MM.1S (cell line): ENCODE measurements around the gene STEAP1B.

Source experiments
- DNase-seq: peaks from one replicate; pipeline ENCODE4 v3.0.0-alpha.2; 2015
- H2AFZ ChIP-seq: fragments of 300-600 bp; sonication (generic); 2 replicates; pipeline ENCODE4 v1.6.0; 2016; ENCODE audit warnings: antibody characterized with exemption, low read length
- H3F3A ChIP-seq: fragments of 300-600 bp; sonication (generic); 2 replicates; pipeline ENCODE4 v1.6.1; 2016; ENCODE audit warnings: mild to moderate bottlenecking, antibody characterized with exemption, low read length, moderate library complexity, mixed read lengths; ENCODE audit not compliant: insufficient read depth
- H3K27ac ChIP-seq: fragments of 300-600 bp; sonication (generic); 2 replicates; pipeline ENCODE4 v1.5.1; 2016; ENCODE audit warnings: mild to moderate bottlenecking, low read length
- H3K27me3 ChIP-seq: fragments of 300-600 bp; sonication (generic); replicated peaks from 2 replicates; pipeline ENCODE4 v1.6.0; 2016; ENCODE audit warnings: low read length; ENCODE audit not compliant: insufficient read depth
- H3K36me3 ChIP-seq: fragments of 300-600 bp; sonication (generic); replicated peaks from 2 replicates; pipeline ENCODE4 v1.6.1; 2016; ENCODE audit warnings: mild to moderate bottlenecking, low read length, mixed read lengths; ENCODE audit not compliant: insufficient read depth
- H3K4me1 ChIP-seq: fragments of 300-600 bp; sonication (generic); 2 replicates; pipeline ENCODE4 v1.6.1; 2016; ENCODE audit warnings: low read length, mixed read lengths
- H3K4me2 ChIP-seq: fragments of 300-600 bp; sonication (generic); 2 replicates; pipeline ENCODE4 v1.6.0; 2016; ENCODE audit warnings: low read depth, low read length
- H3K4me3 ChIP-seq: fragments of 300-600 bp; sonication (generic); 2 replicates; pipeline ENCODE4 v1.5.1; 2016; ENCODE audit warnings: low read length, mixed read lengths
- H3K79me2 ChIP-seq: fragments of 300-600 bp; sonication (generic); 2 replicates; pipeline ENCODE4 v1.6.1; 2016; ENCODE audit warnings: mixed run types, low read length, mixed read lengths
- H3K9ac ChIP-seq: fragments of 300-600 bp; sonication (generic); 2 replicates; pipeline ENCODE4 v1.6.1; 2016; ENCODE audit warnings: low read length, mixed read lengths
- H3K9me2 ChIP-seq: fragments of 300-600 bp; sonication (generic); replicated peaks from 2 replicates; pipeline ENCODE4 v1.6.1; 2016; ENCODE audit warnings: mild to moderate bottlenecking, low read length, mixed read lengths; ENCODE audit not compliant: insufficient read depth
- H3K9me3 ChIP-seq: fragments of 300-600 bp; sonication (generic); replicated peaks from 2 replicates; pipeline ENCODE4 v1.6.1; 2016; ENCODE audit warnings: mild to moderate bottlenecking, low read length, mixed read lengths; ENCODE audit not compliant: insufficient read depth
- H4K20me1 ChIP-seq: fragments of 300-600 bp; sonication (generic); 2 replicates; pipeline ENCODE4 v1.6.1; 2016; ENCODE audit warnings: mild to moderate bottlenecking, low read length, moderate library complexity, mixed read lengths; ENCODE audit not compliant: insufficient read depth
- CTCF ChIP-seq: fragments of 300-600 bp; sonication (generic); IDR thresholded peaks from 2 replicates; pipeline ENCODE4 v1.5.1; 2016; ENCODE audit warnings: antibody characterized with exemption, low read length, mixed read lengths
- EZH2 ChIP-seq: fragments of 300-600 bp; sonication (generic); optimal IDR thresholded peaks from 2 replicates; pipeline ENCODE3; 2017; ENCODE audit warnings: low read depth, mild to moderate bottlenecking, antibody characterized with exemption, low read length, mixed read lengths
- EZH2phosphoT487 ChIP-seq: fragments of 300-600 bp; sonication (generic); IDR thresholded peaks from 2 replicates; pipeline ENCODE4 v1.6.1; 2018; ENCODE audit warnings: antibody characterized with exemption, low read length

The STEAP1B gene

GRCh38 chr7:22417349-22417748 lies 82.6 kb downstream of the STEAP1B start:
- Histone ChIP-seq H3K9ac (no peak overlapping the region), H3K9me3 (no peaks in the 10 kb centered on the region), H3K4me2 (no peak overlapping the region), H3K79me2 (no peaks in the 10 kb centered on the region), H3F3A (no peaks in the 10 kb centered on the region), H3K27me3 (no peaks in the 10 kb centered on the region), H3K27ac (no peak overlapping the region), H2AFZ (no peak overlapping the region), H3K4me1 (no peaks in the 10 kb centered on the region), H3K4me3 (no peak overlapping the region), H3K9me2 (no peaks in the 10 kb centered on the region), H3K36me3 (no peaks in the 10 kb centered on the region), H4K20me1 (no peaks in the 10 kb centered on the region)
- no peak for TF ChIP-seq EZH2
- TF ChIP-seq CTCF = no peak
- TF ChIP-seq EZH2phosphoT487 = no peak
- no peak for DNase-seq

- no peaks in the 10 kb centered on the region for H3K27me3 ChIP-seq
- no peak for TF ChIP-seq CTCF
- no peak for TF ChIP-seq EZH2phosphoT487
- TF ChIP-seq EZH2 = no peak
- no peak overlapping the region for H3K4me2 ChIP-seq
- H3F3A ChIP-seq = no peaks in the 10 kb centered on the region
- no peak overlapping the region for H2AFZ ChIP-seq
- no peaks in the 10 kb centered on the region for H3K4me1 ChIP-seq
- no peak overlapping the region for H3K27ac ChIP-seq
- H3K9me2 ChIP-seq = no peaks in the 10 kb centered on the region
- H3K9me3 ChIP-seq = no peaks in the 10 kb centered on the region
- no peak for DNase-seq
- no peak overlapping the region for H3K9ac ChIP-seq
- no peaks in the 10 kb centered on the region for H4K20me1 ChIP-seq
- H3K36me3 ChIP-seq = no peaks in the 10 kb centered on the region
- no peak overlapping the region for H3K4me3 ChIP-seq
- H3K79me2 ChIP-seq = no peaks in the 10 kb centered on the region
These were observed 85.6 kb downstream of the STEAP1B start for GRCh38 chr7:22414424-22414823.

- Histone ChIP-seq H3K9me2 (no peaks in the 10 kb centered on the region), H3K9me3 (no peaks in the 10 kb centered on the region), H4K20me1 (no peaks in the 10 kb centered on the region), H3K36me3 (no peaks in the 10 kb centered on the region), H3K4me1 (no peaks in the 10 kb centered on the region), H3K79me2 (no peaks in the 10 kb centered on the region), H3K27ac (no peak overlapping the region), H3K9ac (no peak overlapping the region), H3K4me2 (no peak overlapping the region), H3K4me3 (no peak overlapping the region), H3K27me3 (no peaks in the 10 kb centered on the region), H2AFZ (no peak overlapping the region), H3F3A (no peaks in the 10 kb centered on the region)
- DNase-seq = no peak
- no peak for TF ChIP-seq EZH2
- no peak for TF ChIP-seq EZH2phosphoT487
- TF ChIP-seq CTCF = no peak
These were observed 86.8 kb downstream of the STEAP1B start for GRCh38 chr7:22413211-22413610.
